ENCODE results near the gene GOLGA6B.
A peak's percentile ranks its signal among the peaks of the same experiment; 100 is the strongest.
"Not testable (repeated sequence)": the region's sequence is repeated elsewhere in the genome, so short reads cannot be mapped to it uniquely, and the experiment has no call there.

The GOLGA6B gene
- long read RNA-seq, donor 1, result 0 reads
- long read RNA-seq, donor 2, result 0 reads
- long read RNA-seq, donor 3, result 0 reads
- long read RNA-seq, donor 4, result 0 reads
- long read RNA-seq, donor 5, result 0 reads
- long read RNA-seq, donor 6, result 0 reads
- long read RNA-seq, donor 7, result 0 reads
- long read RNA-seq, donor 8, result 0 reads

- not testable (repeated sequence) for DNase-seq
Observed at GRCh38 chr15:72654397-72654796, at the start of gene GOLGA6B. GOLGA6B (plus strand) TSS chr15:72654697; CDS start chr15:72654738, 41 bp downstream.

DNA sequence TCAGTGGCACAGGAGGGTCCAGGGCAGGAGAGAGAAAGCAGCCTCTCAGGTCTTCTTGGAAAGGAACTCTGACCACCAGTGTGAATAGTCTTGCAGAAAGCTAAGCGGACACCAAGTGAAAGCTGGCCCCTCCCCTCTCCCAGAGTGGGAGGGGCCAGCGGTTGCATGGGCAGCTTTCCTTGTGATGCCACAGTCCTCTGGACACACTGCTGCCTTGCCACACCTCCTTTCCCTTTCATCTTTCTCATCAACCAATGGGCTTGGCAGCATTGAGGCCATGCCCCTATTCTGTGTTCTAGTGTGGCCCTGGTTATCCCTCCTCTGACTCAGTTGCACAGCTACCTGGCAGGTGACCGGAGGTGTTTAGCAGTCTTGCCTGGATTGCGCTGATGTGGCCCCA is 49.7 kb upstream of the GOLGA6B start:
- no peak for DNase-seq

DNA sequence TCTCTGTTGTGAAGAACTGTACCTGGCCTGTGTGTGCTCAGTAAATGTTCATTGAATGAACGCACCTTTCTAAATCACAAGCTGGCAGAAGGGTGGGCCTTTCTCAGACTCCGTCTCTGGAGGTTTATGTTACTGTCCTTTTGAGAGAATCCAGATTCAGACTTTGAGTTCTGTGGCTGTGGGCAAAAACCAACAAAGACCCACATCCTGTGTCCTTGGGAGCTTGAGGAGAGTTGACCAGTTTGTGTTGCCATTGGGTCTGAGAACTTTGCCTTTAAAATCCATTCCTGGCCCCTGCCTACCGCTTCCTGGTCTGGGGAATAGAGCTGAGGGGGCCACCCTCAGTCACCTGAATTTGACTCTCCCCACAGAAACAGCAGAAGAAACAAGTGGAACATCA is 46.4 kb upstream of the GOLGA6B start:
- not testable (repeated sequence) for DNase-seq

DNA sequence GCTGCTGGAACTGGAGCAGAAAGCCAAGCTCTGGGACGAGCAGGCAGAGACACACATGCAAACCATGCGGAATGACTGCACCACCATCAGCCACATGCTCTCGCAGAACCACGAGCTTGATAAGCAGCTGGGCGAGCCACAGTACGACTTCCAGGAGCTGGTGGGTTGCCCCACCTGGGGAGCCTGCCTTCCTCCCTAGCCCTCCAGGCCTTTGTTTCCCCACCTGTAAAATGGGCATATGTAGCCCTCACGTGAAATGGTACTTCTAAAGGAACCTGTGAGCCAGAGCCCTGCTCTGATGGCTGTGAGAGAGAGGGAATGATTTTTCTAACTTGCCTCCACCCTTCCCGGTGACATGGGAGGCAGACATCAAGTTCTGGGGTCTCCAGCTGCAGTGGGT is 44.6 kb upstream of the GOLGA6B start:
- no peak for DNase-seq

GRCh38 chr15:72612324-72612723 is 42.2 kb upstream of the GOLGA6B start:
- not testable (repeated sequence) for DNase-seq

DNA sequence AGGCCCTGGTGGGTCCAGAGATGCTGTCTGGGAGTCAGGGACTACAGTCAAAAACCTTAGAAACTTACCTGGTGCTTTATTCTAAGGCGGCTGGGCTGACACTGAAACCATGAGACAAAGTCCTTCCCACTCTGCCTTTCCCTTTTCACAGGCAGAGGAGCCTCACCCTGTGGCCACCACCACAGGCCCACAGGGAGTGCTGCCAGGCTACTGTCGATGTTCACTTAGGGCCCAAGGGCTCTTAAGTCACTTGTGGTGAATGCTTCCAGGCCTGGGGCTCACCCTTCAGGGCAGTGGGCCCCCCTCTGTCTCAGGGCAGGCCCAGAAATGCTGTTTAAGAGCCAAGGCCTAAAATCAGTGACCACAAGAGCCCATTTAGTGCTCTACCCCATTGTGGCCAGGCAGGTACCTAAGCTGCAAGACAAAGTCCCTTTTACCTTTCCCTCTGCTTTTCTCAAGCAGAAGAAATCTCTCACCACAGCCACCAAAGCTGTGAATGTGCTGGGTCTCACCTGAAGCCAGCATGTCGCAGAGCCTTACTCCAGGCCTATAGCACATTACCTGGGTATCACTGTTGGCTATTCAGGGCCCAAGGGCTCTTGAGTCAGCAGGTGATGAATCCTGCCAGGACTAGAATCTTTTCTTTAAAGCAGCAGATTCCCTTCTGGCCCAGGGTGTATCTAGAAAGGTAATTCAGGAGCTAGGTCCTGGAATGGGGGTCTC is 39.5 kb upstream of the GOLGA6B start:
- DNase-seq, result no peak

DNA sequence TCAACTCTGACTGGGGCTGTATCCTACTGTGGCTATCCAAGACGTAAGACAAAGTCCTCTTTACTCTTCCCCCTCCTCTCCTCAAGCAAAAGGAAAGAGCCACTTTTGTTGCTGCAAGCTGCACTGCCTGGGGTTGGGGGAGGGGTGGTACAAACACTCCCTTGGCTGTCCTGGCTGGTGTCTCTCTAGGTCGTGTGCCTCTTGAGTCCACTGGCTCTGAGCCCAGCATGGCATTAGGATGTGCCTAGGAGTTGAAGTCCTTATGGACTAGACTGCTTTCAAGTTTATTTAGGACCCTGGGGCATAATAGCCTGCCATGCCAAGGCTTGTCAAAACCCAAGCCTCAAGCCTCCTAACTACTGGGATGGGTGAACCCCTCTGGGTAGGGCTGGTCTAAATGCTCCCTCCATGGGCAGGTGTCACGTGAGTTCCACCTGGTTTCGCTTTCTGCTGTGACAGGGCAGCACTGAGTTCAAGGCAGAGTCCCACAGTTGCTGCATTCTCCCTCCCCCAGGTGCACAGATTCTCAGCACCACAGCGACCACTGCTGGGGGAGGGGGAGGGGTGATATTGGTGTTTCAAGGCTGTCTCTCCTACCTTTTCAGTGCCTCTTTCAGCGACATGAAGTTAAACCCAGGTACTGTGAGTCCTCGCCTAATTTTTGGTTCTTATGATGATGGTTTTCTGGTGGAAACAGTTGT is 38.8 kb upstream of the GOLGA6B start:
- DNase-seq, result not testable (repeated sequence)

GRCh38 chr15:72616491-72617210 is 37.8 kb upstream of the GOLGA6B start:
- no peak for DNase-seq

DNA sequence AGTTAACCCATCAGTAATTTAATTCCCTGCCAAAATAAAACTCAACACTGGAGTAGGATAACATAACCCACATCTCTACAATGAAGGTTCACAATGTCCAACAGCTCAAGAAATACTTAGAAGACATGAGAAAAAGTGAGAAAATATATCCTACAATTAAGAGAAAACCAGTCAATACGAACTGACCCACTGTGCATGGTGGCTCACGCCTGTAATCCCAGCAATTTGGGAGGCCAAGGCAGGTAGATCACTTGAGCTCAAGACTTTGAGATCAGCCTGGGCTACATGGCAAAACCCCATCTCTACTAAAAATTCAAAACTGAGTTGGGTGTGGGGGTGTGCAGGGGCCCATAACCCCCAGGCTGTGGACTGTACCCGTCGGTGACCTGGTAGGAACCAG is 30.6 kb upstream of the GOLGA6B start:
- not testable (repeated sequence) for DNase-seq

GRCh38 chr15:72626153-72626552 is 28.3 kb upstream of the GOLGA6B start:
- not testable (repeated sequence) for DNase-seq

DNA sequence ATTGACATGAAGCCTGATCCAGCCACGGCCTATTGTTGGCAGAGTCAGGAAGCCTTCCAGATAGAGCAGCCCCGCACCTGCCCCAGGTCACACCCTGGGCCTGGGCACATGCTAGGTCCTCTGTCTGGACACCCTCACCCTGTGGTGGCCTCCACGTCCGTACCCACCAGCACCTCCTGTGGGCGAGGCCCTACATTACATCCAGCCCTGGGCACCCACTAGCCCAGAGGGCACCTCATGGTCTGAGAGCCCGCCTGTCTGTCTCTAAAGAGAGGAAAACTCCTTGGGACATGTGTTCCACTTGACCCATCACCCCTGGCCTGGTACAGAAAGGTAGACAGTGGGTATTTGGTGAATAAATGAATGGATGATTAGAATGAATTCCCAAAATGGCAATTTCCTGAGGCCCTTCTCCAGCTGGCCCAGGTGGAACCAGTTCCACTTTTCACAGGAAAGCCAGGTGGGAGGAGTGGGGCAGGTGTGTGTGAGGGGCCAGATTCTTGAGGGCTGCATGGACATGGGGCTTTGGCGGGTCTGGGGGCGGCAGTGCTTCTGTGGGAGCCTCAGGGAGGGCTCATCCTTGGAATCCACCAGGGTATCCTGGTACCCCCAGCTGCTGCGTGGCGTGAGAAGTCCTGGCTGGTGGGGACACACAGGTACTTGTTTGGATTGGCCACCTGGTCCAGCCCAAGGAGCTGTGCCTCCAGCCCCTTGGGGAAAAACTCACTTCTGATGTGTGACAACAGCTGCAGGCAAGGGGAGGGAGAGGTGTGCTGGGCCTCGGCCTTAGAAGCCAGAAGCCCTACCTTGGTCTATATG is 26.0 kb upstream of the GOLGA6B start:
- not testable (repeated sequence) for DNase-seq

DNA sequence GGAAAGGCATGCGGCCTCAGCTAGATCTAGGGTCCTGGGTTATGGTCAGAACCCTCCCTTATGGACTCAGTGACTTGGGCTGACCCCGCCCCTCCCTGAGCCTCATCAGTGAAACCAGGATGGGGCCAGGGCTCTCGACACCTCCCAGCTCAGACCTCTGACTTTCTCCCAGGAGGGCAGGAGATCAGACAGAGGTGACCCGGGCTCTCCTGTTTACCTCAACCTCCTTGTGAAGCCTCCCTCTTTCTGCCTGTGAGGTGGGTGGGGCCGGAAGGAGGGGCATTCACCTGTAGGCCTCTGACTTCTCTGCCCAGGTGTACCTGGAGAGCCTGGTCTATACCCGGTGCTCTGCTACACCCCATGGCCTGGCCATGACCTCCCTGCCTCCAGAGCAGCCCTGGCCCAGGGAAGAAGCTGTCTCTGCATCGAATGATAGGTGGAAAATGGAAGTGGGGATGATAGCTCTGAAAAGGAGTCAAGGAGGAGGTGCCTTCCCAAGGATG is 25.4 kb upstream of the GOLGA6B start:
- not testable (repeated sequence) for DNase-seq

GRCh38 chr15:72636519-72637282 is 17.8 kb upstream of the GOLGA6B start:
- DNase-seq, result peak; percentile 65

DNA sequence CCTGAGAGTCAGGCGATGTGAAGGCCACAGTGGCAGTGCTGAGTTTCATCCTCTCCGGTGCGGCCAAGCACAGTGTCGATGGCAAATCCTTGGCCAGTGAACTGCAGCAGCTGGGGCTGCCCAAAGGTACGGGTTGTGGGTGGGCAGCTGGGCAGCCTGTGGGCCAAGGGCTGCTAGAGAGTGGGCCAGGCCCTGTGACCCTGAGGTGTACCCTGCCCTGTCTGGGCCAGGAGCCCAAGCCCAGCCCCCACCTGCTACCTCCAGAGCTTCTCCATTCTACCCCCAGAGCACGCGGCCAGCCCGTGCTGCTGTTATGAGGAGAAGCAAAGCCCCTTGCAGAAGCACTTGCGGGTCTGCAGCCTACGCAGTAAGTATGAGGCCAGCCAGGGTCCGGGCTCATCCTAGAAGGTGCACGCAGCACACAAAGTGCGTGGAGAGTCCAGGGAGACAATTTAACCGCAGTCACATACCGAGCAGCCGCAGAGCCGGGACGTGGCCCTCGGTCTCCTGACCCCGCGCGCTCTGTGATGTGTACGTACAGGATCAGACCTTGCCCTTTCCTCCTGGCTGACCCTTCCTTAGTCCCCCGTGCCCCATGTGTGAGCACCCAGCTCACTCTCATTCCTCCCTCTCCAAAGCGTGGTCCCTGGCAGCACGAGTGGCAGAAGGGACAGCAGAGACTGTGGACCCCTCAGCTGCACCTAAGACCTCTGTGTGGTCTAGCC is 14.6 kb upstream of the GOLGA6B start:
- DNase-seq, result not testable (repeated sequence)

DNA sequence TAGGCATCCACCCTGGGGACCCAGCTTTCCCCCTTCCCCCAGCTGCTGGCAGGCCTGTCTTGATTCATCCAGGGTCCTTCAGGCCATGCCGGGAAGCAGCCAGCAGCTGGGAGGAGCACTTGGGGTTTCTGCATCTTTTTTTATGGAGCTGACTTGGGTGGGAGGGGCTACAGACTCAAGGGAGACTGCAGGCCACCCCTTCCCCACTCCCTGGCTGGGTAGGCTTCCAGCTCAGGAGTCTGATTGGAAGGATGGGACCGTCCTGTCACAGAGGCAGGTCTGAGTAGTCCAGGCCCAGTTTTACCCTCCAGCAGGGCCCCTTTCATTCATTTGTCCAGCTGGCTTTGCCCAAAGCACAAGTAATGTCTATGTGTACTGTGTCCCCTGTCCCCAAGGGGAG is 12.2 kb upstream of the GOLGA6B start:
- DNase-seq, result not testable (repeated sequence)

DNA sequence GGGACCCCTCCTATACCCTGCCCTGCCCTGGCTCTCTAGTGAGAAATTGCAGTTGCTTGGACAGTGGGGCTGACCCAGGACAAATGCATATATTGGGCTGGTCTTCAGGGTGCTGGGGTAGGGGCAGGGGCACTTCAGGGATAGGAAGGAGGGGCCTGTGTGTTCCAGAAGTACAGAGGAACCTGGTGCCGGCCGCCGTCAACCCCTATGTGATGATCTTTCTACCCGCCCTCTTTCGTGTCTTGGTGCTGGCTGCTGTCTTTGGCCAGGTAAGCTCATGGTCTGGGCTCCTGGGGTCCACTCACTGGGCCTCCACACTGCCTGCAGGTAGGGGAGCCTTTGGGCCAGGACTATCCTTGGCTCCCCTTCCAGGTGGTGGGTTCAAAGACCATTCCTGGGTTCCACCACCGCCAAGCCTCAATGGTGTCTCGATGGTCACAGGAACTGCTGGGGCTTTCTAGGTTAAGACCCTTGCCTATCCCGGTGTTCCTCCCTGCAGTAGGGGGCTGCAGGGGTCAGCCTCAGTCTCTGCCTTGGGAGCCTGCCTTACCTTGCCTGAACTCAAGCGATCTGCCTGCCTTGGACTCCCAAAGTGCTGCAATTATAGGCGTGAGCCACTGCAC is 5.8 kb upstream of the GOLGA6B start:
- DNase-seq, result not testable (repeated sequence)

DNA sequence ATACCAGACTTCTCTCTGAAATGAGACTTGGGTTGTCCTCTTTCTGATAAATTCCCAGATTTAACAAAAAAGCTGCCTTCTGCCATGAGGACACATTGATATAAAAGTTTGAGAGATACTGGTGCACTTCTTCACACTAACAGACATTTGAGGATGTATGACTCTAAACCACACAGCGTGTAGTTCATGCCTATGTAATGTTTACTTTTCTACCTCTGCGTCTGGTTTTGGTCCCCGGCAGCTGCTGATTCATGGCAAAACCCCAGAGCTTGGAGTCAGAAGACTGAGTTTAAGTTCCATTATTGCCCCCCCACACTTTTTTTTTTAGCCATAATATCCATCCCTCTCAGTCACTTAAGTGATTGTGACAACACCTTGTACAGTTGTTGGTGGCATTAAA is 1.5 kb downstream of the GOLGA6B start:
- not testable (repeated sequence) for DNase-seq

- not testable (repeated sequence) for DNase-seq
Observed at GRCh38 chr15:72661081-72661480, 6.6 kb downstream of the GOLGA6B start.

DNA sequence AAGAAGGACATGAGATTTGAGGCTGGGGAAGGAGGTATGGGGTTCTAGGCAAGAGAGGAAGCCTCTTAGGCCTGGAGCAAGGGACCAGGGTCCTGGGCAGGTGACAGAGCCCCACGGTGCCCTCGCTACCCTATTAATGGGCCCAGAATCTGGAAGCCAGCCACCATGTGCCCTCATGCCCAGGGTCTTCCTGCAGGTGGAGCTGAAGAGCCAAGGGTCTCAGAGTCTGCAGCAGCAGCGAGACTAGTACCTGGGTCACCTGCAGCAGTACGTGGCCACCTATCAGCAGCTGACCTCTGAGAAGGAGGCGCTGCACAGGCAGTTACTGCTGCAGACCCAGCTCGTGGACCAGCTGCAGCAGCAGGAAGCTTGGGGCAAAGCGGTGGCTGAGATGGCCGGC is 9.4 kb downstream of the GOLGA6B start:
- DNase-seq, result not testable (repeated sequence)

GRCh38 chr15:72665706-72666105 is 11.2 kb downstream of the GOLGA6B start:
- not testable (repeated sequence) for DNase-seq
